Stimulated activated CD8-positive, alpha-beta memory T cell treated with anti-CD3 and anti-CD28 coated beads, Interleukin-12 subunit alpha, Interleukin-12 subunit beta, amount 100 ng/mL, for 4 hours (primary cell): ENCODE results near the gene DAB1.
"Not testable (repeated sequence)": the region's sequence is repeated elsewhere in the genome, so short reads cannot be mapped to it uniquely, and the experiment has no call there.

Experiments used
- DNase-seq: peaks from one replicate; pipeline ENCODE4 v3.0.0-alpha.2; 2020; ENCODE audit warnings: low read depth

The DAB1 gene

DNA sequence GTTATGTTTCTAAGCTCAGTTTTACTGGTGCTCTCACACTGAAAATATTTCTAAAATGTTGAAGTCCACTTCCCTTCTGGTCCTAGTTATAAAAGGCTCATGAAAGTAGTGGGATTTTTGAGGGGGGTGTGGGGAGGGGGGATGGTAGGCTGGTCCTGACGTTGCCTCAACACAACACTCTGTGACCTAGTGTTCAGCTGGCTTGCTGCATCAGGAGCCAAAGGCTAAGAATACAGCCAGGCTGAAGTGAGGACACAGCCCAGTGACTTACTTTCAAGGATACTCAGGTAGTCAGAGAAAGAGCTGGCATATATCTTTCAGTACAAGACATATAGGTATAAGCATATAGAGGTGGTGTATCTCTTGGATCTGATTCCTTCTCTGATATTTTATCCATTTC is 306.1 kb downstream of the DAB1 start:
- DNase-seq: no peak

DNA sequence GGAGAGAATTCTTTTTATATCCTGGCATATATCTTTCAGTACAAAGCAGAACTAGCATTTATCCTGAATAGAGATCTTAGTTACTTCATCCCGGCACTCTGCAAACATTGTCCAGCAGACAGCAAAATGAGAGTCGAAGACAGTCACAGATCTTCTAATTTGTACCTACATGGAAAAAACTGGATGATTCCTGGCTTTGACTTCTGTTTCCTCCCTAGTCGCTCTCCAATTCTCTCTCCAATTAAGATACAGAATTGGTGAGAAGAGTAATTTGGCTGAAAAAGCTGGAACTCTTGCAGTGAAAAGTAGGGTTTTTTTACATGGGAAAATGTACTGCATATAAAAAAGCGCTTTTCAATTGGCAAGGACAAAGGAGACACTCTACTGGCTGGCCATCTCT is 307.0 kb downstream of the DAB1 start:
- DNase-seq: no peak

DNA sequence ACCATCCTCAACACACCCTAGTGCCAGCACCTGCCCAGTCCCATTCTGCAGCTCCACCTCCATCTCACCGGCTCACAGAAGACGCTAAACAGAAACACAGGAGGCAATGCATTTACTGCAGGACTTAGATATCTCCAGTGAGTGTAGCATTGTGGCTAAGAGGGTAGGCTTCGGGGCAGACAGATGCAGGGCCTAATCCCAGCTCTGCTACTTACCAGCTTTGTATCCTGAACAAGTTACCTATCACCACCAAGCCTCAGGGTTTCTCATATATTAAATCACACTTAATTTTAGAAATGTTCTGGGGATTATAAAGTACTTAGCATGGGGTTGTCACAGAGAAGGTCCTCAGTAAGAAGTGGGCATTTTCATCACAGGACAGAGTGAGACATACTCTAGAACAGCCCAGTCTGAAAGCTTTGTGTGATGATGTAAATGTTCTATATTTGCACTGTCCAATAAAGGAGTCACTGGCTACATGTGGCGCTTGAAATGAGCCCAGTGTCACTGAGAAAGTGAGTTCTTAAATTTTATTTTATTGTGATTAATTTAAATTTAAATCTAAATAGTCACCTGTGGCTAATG is 308.7 kb downstream of the DAB1 start:
- no peak for DNase-seq

DNA sequence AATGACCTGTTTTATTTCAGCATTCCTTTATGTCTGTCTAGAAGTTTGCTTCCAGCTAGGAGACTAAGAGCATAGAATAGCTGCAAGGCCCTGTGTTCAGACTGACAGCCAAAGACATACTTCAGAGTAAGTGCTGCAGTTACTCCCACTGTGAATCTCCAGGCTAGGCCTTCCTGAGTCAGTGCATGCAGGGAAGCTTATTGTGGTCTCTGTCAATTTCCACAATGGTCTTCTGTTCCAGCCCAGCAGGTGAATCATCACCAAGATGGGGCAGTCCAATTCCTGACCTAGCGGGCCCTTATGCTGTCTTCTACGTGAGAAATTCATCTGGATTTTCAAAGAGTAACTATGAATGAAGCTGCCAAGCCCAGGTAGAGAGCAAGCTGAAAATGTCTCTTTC is 311.7 kb downstream of the DAB1 start:
- no peak for DNase-seq

DNA sequence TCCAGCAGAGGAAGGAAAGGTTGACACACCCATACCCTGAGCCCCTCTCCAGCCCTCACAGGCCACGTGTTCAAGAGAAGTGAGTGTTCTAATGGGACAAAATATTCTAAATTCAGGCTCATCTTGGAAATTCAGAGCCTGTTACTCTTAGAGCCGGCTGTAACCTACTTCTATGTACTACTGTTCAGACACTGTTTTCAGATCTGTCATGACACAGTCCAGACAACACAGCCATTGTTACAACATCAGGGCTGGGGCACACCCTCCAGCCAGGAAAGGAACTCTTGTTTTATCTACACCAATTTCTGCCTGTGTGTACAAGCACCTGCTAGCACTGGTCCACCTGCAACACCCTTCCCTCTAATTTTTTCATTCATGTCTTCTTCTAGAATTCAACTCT is 312.7 kb downstream of the DAB1 start:
- no peak for DNase-seq

DNA sequence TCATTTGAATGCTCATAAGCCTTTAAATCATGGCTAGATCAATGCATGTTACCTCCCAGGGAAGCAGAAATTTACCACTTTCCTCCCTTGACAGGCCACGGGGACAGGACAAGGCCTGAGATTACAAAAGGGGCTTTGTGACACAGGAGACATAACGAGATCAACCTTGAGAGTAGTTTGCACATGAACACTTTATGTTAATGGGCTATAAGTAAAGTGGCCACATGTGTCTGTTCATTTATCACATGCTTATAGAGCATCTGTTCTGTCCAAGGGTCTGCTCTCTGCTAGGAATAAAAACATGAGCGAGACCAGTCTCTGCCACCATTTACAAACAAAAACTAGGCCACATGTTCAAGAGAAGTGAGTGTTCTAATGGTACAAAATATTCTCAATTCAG is 314.0 kb downstream of the DAB1 start:
- DNase-seq: no peak

DNA sequence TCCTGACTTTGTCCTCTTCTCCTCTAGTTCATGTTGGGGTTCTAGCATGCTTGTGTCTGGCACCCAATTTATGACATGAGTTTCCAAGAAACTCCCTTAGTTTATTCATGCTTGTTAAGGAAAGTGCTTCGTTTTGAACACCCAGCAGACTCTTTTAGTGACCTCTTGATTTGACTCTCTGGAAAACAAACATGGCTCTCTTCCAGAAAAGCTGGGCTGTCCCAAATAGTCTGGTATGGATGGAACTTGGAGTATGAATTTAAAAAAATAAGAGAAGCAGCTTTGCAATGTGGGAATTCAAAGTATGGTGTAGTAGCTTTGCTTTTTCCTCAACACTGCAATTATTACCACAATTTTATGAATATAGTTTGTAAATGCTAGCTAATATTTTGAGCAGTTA is 314.6 kb downstream of the DAB1 start:
- no peak for DNase-seq

DNA sequence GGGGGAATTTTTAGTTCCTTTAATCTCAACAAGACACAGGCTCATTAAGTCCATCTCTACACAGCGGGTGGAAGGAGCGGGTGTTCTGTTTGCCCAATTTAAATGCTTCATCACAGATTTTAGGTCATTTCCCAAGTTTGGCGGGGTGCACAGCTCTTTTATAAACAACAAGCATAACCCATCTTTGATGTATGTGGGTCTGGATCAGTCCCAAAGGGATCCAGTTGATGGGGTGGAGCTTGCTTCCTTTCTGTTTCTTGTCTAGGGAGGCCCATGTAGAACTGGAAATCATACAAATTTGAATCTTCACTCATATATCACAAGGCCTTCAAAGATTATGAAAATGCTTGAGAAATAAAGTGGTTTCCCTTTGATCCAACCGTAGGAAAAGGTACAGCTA is 317.6 kb downstream of the DAB1 start:
- DNase-seq: no peak

DNA sequence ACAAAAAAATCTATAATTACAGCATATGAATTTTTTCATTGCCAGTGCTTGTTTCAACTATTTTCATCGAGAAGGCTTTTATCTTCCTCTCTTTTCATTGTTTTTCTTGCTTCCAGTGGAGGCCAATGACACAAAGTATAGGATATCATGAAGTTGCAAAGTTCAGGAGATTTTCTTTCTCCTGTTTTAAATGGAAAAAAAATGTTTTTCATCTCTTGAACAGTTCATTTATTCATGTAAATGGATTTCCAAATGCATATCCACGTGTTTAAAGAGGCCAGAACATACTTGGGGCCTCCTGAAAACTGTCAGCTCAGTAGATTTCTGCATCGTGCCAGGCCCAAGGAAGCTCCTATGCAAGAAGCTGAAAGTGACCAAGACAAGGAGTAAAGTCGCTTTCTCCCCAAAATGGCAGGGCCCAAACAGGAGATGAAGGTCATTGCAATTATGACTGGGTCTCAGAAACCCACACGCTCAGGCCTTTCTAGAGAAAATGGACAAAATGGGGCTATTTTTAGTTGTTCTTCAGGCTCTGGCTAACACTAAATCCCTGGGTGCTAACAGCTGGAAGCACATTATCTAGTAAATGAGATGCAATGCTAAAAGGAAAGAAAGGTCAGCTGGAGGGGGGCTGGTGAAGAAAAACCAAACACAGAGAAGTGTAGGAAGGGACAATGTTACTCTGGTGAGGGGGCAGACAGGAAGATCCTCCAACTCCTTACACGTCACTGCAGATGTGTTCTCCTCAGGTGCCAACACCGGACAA is 321.1 kb downstream of the DAB1 start:
- no peak for DNase-seq

DNA sequence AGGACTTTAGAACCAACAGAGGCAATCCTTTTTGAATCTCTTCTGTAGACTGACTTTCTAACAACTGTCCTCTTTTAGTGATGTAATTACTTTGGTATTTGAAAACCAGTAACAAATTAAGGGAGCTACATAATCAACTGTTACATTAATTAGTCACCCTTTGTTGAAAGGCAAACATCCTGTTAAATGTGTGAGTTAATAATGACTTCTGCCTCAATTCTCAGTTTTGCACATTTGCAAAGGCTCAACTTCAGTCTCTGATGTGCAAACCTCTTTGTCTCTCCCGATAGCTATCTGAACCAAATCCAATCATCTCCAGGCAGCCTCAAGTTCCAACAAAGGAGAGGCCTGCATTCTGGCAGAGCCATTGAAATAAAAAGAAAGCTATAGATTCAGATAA is 322.7 kb downstream of the DAB1 start:
- DNase-seq: no peak

DNA sequence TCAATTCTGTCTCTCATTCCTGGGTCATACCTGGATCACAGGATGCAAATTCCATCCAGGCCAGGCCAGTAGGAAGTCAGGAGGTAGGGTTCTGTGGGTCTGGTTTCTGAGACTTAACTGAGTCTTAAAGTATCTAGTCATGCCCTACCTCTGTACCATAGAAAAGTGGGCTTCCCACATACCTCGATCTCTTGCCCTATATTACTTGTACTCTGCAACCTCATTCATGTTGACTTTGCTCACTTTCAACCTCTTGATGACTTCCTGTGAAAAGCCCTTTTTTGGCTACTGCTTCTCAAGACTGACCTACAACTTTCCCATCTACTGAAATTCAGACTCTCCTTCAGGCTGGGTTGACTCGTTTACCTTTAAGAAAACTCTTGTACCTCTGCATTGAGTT is 329.1 kb downstream of the DAB1 start:
- DNase-seq: no peak

DNA sequence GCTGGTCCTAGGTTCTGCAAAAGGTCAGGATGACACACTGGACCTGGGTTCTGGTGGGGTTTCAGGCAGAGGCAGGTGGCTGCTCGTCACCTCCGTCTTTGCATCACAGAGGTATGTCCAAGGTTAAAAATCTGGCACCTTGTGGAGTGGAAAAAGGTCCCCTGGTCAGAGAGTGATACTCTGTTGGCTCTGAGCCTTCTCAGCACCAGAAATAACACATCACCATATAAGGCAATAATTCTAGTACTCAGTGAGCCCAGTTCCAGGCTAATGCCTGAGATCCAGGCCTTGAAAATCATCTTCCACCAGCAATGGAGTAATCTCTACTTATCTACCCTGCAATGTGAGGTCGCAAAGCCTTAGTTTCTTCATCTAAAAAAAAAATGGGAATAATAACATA is 330.7 kb downstream of the DAB1 start:
- no peak for DNase-seq

DNA sequence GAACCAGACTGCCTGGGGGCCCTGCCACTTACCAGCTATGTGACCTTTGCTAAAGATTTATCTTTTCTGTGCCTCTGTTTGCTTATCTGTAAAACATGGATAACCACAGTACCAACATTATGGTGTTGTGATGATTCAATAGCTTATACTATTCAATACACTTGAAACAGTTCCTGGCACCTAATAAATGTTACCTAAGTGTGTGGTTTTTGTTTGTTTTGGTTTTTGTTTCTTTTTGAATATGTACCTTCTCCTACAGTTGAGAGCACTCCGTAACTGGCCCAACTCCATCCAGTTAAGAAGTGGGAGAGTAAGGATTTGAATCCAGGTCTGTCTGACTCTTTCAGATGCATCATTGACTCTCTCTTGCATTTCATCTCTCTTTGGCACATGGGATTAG is 332.2 kb downstream of the DAB1 start:
- DNase-seq: no peak

DNA sequence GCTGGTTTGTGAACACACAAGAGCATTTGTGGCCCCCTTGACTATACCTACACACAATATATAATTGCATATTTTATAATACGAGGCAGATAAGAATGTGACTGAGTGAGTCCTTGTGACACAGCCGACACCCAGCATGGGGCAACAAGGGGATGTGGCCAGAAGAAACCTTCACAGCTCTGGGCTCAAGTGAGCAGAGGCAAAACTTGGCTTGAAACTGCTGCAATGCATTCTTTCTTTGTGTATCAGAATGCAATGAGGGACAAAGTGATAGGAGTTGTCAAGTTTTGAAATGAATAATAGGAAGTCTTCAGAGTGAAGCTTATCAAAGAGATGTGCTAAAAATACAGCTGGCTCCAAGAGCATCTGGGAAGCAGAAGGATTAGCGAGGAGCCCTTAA is 334.0 kb downstream of the DAB1 start:
- DNase-seq: no peak

DNA sequence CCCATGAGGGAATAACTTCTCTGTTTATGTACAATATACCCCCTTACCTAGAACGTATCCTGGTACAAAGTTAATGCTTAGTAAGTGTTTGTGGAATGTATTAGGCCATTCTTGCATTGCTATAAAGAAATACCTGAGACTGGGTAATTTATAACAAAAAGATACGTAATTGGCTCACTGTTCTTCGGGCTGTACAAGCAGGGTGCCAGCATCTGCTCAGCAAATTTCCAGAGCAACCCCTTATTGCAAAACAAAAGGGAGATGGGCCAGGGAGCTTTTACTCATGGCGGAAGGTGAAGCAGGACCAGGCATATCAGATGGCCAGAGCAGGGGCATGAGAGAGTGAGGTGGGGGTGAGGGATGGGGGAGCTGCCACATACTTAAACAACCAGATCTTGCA is 334.6 kb downstream of the DAB1 start:
- DNase-seq: no peak

DNA sequence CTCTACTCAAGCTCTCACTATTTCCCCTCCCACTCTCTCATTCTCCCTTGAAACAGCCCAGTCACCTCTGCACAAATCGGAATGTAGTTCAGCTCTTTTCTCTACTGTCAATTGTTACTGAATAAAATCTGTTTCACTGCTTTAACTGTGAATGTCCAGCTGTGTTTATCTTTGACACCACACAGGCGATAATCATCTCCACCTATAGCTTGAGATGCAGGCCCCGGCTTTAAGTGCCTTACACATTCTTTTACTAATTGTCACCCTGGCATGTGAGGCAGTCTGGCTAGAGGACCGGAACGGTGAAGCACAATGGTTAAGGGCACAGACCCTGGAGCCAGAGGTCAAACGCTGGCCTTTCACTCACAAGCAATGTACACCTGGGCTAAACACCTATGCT is 335.2 kb downstream of the DAB1 start:
- no peak for DNase-seq

DNA sequence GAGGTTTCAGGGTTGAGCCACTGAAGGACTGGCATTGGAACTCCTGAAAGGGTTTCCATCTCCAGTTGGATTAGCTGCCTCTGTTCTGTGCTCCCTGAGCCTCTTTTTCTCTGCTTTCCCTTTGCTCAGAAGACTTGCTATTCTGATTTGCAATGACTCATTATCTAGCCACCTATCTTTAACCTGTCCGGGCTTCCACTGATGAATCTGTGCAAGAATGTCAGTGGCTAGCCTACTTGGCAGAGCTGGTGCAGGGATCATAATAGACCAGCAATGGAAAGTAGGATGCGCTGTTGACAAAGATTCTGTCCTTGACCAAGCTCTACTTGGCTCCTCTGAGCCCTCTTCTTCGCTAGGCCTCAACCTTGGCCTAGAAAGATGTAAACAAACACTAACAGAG is 336.2 kb downstream of the DAB1 start:
- not testable (repeated sequence) for DNase-seq

DNA sequence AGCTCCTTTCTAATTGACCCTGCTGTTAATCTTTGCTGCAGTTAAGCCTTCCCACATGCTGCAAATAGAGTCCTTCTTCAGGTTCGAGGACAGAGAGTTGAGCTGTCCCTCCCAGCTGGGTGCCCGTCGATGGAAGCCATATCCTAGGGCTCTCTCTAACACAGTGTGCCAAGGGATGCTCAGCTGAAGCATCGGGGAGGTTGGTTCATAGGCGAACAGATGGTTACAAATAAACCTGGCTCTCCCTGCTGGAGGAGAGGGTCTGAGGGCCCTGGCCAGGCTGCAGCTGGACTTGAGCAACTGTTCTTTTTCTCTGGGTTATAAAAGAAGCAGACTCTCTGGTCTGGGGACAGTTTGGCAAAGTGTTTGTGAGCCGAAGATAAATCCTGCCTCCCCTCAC is 337.7 kb downstream of the DAB1 start:
- no peak for DNase-seq

DNA sequence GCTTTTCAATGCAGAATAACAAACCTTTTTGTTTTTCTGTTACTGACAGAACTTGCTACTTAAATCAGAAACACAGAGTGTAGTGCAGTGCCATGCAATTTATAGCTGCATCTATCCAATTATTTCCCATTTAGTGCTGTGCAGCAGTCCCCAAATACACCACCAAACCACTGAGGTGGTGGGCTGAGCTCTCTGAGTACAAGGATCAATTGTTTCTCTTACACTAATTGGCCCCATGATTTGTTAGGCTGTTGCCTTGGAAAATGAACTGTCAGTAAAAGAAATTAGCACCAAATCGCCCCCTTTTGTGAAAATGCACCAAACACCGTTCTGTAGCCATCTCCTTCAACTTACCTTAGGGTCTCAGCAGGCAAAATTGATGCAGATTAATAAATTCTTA is 339.2 kb downstream of the DAB1 start:
- DNase-seq: no peak

DNA sequence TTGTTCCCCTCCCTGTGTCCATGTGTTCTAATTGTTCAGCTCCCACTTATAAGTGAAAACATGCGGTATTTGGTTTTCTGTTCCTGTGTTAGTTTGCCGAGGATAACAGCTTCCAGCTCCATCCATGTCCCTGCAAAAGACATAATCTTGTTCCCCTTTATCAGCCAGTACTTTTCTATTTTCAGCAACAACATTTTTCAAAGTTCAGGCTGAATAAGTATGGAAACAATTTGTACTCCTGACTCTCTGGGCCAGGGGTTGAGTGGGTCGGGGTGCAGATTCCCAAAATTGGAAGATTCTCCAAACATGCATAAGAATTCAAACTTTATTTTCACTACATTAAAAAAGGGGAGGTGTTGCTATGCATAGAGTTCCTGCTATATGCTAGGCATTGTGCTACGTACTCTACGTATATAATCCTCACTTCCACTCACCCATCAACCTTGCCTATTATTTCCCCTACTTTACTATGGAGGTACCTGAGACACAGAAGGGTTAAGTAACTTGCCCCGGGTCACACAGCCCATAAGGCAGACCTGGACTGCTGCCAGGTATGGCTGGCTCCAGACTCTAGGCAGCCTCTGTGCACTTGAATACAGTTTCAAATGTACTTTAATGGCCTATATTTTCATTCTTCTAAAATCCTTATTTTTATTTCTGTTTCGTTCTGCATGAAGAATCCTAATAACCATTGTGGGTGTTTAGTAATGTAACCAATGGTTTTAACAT is 341.0 kb downstream of the DAB1 start:
- DNase-seq: no peak

DNA sequence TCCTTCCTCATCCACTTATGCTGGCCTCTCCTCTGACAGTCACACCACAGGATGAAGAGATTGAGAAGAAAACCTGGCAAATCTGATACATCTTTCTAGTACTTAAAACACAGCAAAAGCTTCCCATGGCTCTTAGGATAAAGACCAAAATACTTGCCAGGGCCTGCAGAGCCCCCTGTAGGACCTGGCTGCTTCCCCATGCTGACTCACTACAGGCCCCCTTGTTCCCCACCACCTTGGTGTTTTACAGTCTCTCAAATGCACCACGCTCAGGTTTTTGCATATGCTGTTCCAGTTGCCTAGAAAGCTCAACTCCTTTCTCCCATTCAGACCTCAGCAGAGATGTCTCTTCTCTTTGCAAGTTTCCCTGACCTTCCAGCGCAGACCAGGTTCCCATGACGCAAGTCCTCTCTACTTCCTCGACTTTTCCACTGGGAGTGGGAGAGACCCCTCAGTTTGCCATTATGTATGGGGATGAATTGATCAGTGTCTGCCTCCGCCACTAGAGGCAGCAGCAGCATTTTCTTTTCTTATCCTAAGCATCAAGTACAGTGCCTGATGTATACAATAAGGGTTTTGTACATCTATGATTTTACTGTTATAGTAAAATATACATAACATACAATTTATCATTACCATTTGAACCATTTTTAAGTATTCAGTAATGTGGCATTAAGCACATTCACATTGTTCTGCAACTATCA is 344.3 kb downstream of the DAB1 start:
- no peak for DNase-seq

DNA sequence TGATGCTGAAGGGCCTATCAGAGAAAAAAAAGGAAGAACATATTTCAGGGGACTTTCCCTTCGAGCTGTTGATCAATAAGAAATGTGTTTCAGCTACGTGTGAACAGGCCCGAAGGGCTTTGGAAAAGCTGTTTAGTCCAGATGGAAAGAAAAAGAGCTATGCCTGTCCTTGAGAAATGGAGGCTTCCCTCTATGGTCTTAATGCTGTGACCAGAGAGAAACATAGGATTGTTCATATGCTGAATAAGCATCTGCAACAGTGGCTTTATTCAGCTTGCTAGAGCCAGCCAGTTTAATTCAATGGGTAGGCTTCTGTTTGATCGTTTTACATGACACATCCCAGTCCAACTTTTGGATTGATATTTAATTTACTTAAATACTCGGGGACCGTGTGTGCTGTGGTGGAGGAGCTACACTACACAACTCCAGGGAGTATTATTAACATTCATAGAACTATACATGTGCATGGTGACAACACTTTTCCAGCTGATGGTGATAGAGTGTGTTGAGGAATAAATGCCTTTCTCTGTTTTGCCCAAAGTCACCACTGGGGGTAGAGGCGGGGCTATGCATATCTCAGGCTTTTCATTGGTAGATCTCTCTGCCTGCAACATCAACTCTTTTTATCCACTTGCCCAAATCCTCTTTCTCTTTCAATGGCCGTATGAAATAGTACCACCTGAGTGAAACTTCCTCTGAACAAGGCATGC is 351.3 kb downstream of the DAB1 start:
- no peak for DNase-seq
